ENCODE data around the gene PIGQ.

DNA sequence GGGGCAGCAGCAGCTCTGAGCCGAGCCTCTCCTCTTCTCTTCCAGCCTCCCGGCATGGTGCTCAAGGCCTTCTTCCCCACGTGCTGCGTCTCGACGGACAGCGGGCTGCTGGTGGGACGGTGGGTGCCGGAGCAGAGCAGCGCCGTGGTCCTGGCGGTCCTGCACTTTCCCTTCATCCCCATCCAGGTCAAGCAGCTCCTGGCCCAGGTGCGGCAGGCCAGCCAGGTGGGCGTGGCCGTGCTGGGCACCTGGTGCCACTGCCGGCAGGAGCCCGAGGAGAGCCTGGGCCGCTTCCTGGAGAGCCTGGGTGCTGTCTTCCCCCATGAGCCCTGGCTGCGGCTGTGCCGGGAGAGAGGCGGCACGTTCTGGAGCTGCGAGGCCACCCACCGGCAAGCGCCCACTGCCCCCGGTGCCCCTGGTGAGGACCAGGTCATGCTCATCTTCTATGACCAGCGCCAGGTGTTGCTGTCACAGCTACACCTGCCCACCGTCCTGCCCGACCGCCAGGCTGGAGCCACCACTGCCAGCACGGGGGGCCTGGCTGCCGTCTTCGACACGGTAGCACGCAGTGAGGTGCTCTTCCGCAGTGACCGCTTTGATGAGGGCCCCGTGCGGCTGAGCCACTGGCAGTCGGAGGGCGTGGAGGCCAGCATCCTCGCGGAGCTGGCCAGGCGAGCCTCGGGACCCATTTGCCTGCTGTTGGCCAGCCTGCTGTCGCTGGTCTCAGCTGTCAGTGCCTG lies 4.4 kb downstream of the PIGQ start:
- TF ChIP-seq, protein P1, sequence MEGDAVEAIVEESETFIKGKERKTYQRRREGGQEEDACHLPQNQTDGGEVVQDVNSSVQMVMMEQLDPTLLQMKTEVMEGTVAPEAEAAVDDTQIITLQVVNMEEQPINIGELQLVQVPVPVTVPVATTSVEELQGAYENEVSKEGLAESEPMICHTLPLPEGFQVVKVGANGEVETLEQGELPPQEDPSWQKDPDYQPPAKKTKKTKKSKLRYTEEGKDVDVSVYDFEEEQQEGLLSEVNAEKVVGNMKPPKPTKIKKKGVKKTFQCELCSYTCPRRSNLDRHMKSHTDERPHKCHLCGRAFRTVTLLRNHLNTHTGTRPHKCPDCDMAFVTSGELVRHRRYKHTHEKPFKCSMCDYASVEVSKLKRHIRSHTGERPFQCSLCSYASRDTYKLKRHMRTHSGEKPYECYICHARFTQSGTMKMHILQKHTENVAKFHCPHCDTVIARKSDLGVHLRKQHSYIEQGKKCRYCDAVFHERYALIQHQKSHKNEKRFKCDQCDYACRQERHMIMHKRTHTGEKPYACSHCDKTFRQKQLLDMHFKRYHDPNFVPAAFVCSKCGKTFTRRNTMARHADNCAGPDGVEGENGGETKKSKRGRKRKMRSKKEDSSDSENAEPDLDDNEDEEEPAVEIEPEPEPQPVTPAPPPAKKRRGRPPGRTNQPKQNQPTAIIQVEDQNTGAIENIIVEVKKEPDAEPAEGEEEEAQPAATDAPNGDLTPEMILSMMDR (IDR thresholded peaks at IDR 0.05): no peak
- TF ChIP-seq POLR2A (IDR thresholded peaks at IDR 0.05): no peak
